Embryonic facial prominence (tissue), 1 donor: Measurements from ENCODE around the gene SNX18.

Source experiments
- DNase-seq: peaks from one replicate; pipeline ENCODE4 v3.0.0-alpha.2; 2016; ENCODE audit errors: extremely low spot score

The SNX18 gene

DNA sequence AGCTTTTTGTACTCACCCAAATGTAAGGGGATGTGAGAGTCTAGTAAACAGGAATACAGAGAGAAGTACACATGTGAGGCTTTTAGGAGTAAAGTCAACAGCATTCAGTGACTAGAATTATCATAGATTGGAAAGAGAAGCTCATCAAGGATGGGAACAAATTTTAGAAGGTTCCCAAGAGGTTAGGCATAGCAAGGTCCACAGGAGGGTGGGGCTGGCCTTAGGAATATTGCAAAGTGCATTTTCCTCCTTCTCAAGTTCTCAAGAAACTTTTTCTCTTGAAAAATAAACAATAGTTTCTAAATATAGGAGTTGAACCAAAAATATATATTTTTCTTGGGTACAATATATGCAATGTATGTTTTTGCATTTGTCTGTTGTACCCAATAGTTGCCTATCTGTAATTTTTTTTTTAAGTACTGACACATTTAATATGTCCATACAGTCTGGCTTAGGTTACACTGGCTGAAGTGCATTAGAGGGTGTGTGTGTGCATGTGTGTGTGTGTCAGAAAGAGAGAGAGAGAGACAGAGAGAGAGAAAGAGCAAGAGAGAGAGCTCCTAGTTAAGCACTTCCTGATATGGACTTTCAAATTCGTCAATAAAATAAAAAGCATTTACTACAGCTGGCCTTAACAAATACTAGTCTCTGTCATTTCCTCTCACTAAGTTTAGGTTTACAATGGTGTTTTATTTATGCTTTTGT, 62.2 kb downstream of the SNX18 start:
- DNase-seq, result no peak

DNA sequence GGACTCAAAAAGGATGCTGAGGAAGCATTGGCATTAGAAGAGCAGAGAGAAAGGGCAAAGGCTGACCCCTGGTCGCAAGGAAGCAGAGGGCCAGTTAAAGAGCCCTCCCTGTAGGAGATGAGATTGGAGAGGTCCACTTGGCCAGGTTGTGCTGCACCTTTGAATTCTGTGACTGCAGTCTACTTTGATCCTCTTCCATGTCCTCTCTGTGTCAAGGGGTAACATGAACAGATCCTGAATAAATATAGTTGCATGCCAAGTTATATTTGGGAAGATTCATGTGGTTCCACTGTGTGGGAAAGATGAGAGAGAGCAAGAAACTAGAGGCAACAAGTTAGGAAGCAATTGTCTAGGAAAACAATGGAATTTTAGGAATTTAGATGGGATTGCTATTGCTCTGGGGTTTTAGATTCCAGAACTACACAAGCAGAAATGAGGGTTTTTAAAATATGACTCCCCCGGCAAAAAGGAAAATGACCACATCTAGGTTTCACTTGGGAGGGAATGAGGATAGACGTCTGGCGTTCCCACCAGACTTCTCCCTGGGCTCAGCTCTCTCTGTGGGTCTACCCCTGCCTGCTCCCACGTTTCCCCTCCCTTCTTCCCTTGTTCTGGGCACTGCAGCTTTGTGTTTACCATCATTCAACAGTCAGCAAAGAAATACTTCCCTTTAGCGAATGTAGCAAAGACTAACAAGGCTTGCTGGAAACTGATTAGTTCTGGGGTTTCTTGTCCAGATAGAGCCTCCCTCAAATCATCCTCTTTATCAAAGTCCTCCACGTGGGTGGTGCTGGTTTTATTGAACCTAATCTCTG, 63.6 kb downstream of the SNX18 start:
- DNase-seq, result no peak

DNA sequence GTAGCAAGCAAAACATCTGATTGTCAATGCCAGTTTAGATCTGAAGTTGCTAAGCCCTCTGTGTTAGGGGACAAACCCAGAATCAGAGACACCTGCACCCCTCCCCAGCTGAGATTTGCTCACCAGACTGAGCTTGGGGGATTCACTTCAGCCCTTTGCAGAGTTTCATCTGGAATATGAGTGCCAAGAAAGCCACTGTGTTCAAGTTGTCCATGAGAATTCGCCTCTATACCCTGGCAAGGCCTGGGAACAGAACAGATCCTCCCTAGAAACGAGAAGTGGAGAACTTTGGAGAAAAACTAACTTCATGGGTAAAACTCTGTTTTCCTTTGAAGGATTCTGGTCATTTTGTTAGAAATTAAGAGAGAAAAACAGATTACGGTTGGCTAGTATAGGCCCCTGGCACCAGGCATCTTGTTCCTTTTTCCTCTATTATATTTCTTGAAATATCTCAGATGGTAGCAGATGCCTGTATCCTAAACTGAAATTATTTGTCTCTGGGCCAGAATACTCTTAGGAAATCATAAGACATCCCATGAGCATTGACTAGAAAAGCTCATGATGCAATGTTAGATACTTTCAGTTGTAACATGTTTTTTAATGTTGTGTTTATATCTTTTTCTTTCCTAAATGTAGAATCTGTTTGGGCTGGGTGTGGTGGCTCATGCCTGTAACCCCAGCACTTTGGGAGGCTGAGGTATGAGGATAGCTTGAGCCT, 64.4 kb downstream of the SNX18 start:
- DNase-seq, result no peak

DNA sequence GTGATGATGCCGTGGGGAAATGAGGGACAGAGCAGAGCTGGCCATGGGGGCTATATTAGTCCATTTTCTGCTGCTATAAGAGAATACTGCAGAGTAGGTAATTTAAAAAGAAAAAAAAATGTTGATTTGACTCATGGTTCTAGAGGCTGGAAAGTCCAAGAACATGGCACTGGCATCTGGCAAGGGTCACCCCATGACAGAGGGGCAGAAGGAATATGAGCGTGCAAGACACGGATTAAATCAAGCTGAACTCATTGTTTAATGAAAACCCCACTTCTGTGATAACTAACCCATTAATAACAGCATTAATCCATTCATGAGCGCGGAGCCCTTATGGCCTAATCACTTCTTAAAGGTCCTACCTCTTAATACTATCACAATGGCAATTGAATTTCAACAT, 68.8 kb downstream of the SNX18 start:
- no peak for DNase-seq

DNA sequence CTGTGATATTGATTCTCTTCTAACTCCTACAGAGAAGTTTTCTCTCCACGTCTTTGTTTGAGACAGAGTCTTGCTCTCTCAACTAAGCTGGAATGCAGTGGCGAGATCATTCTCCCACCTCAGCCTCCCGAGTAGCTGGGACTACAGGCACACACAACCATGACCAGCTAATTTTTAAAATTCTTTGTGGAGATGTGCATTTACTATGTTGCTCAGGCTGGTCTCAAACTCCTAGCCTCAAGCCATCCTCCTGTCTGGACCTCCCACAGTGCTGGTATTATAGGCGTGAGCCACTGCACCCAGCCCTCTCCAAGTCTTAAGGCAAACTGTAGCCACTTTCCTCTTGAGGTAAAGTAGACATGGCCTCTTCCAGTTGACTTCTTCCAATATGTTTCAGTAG, 72.2 kb downstream of the SNX18 start:
- no peak for DNase-seq

DNA sequence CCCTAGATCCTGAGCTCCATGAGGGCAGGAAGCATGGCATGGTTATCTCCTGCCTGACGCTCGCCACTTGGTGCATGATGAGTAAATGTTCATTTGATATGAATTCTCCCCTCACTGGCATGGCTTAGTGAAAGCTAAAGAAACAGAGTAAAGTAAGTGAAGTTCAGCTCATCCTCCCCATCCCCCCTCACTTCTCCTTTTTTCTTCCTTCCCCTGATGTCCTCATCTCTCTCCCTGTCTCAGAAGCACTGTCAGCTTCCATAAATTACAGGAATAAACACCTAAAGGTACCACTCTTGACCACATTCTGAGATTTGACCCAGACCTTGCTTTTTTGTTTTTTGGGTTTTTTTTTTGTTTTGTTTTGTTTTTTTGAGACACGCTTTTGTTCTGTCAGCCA, 73.3 kb downstream of the SNX18 start:
- DNase-seq, result no peak

DNA sequence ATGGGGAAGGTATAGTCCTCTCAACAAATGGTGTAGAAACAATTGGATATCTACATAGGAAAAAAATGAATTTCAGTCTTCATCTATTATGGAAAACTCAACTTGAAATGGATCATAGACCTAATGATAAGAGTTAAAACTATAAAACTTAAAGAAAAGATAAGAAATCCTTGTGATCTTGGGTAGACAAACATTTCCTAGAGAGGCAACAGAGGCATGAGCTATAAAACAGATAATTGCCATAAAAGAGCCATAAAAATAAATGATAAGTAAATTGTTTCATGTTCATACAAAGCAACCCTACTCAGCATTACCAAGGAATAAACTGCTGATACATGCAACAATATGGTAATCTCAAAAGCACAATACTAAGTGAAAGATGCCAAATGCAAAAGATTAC, 76.2 kb downstream of the SNX18 start:
- no peak for DNase-seq

DNA sequence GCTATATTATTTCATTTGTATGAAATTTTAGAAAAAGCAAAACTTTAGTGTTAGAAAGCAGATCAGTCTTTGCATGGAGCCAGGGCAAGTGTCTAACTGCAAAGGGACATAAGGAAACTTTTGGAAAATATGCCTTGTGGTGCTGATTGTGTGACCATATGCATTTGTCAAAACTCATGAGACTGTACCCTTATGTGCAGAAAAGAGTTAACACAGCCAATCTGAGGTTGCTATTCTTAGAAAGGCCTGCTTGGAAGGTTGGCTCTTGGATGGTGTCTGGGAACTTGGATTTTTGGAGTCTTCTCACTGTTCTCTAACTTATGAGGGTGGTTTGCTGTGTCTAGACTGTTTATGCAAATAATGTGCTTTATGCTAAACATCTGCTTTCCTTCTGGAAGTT, 76.6 kb downstream of the SNX18 start:
- no peak for DNase-seq

DNA sequence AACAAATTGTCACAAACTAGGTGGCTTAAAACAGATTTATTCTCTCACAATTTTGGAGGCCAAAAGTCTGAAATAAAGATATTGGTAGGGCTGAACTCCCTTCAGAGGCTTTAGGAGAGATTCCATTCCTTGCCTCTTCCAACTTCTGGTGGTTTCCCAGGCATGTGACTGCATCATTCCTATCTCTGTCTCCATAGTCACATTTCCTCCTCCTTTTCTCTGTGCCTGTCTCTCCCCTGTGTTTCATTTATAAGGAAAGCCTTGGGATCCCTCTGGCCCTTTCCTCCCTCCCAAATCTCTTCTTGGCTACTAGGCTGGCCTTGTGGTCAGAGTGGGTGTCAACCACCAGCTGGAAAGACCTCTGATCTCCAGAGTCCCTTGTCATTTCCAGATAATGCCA, 78.2 kb downstream of the SNX18 start:
- DNase-seq, result no peak
